Activated CD4-positive, alpha-beta T cell treated with anti-CD3 and anti-CD28 coated beads for 48 hours (primary cell): ENCODE measurements around the gene KCNT1.

ENCODE experiments used
- DNase-seq: peaks from one replicate; pipeline ENCODE4 v3.0.0-alpha.2; 2020

KCNT1 gene

GRCh38 chr9:135728436-135729110 lies 26.6 kb downstream of the KCNT1 start:
- no peak for DNase-seq

GRCh38 chr9:135729480-135729879 lies 27.5 kb downstream of the KCNT1 start:
- no peak for DNase-seq

GRCh38 chr9:135731454-135731853 lies 29.5 kb downstream of the KCNT1 start:
- DNase-seq: no peak

GRCh38 chr9:135732569-135733257 lies 30.7 kb downstream of the KCNT1 start:
- DNase-seq: no peak

GRCh38 chr9:135734616-135735144 lies 32.7 kb downstream of the KCNT1 start:
- no peak for DNase-seq

- no peak for DNase-seq
Observed at GRCh38 chr9:135736272-135736978, 34.4 kb downstream of the KCNT1 start.

GRCh38 chr9:135736979-135737839 lies 35.2 kb downstream of the KCNT1 start:
- DNase-seq: no peak

- DNase-seq: no peak
Observed at GRCh38 chr9:135737840-135738521, 36.0 kb downstream of the KCNT1 start.

GRCh38 chr9:135739271-135740220 lies 37.6 kb downstream of the KCNT1 start:
- no peak for DNase-seq

GRCh38 chr9:135741276-135742219 lies 39.6 kb downstream of the KCNT1 start:
- DNase-seq: no peak

- no peak for DNase-seq
Observed at GRCh38 chr9:135743021-135743420, 41.0 kb downstream of the KCNT1 start.

GRCh38 chr9:135743546-135744332 lies 41.8 kb downstream of the KCNT1 start:
- no peak for DNase-seq

- no peak for DNase-seq
Observed at GRCh38 chr9:135744333-135745070, 42.5 kb downstream of the KCNT1 start.

- no peak for DNase-seq
Observed at GRCh38 chr9:135745189-135745588, 43.2 kb downstream of the KCNT1 start.

GRCh38 chr9:135745686-135746324 lies 43.8 kb downstream of the KCNT1 start:
- DNase-seq: no peak

- no peak for DNase-seq
Observed at GRCh38 chr9:135746565-135746964, 44.6 kb downstream of the KCNT1 start.

- no peak for DNase-seq
Observed at GRCh38 chr9:135747311-135747710, 45.3 kb downstream of the KCNT1 start.

GRCh38 chr9:135748676-135749075 lies 46.7 kb downstream of the KCNT1 start:
- DNase-seq: no peak
